H1 (cell line): ENCODE data around the gene NTN1. TPM values are rescaled to one million over a fixed set of nuclear protein-coding genes. Genes with fewer than 3 reads are reported as not detected.
A peak's percentile ranks its signal among the peaks of the same experiment; 100 is the strongest.

ENCODE experiments used
- CTCF ChIA-PET: fragments of 300-600 bp; sonication (Branson Sonifier 250); formaldehyde crosslinking; loops from one replicate; lab custom pipeline; 2021; ENCODE audit not compliant: partially characterized antibody; lab: Charles Lee
- POLR2A ChIA-PET: fragments of 300-600 bp; sonication (Branson Sonifier 250); formaldehyde crosslinking; loops from one replicate; lab custom pipeline; 2021; ENCODE audit warnings: inconsistent platforms; ENCODE audit not compliant: partially characterized antibody; lab: Charles Lee
- DNase-seq, 2 experiments: peaks; one replicate each; pipeline versions ENCODE4 v3.0.0 to v3.0.0-alpha.2; 2010 to 2022; ENCODE audit warnings: low spot score in 2 of 2, low read depth in 1 of 2, mixed read lengths in 1 of 2
- FAIRE-seq: peaks from 2 replicates; lab custom pipeline; 2011; peaks lifted over from hg19 to GRCh38; lab: Jason Lieb, UNC
- H2AFZ ChIP-seq: 2 replicates; pipeline ENCODE4 v1.8.1; 2012; ENCODE audit warnings: low read length, inconsistent platforms
- H2AK5ac ChIP-seq: 2 replicates; pipeline ENCODE4 v1.6.1; 2013; ENCODE audit warnings: low read depth, low read length
- H2BK120ac ChIP-seq: replicated peaks from 2 replicates; pipeline ENCODE3; 2013; ENCODE audit warnings: low read depth, low read length, inconsistent platforms
- H2BK12ac ChIP-seq: 2 replicates; pipeline ENCODE4 v1.6.1; 2013; ENCODE audit warnings: low read depth, low read length
- H2BK15ac ChIP-seq: 2 replicates; pipeline ENCODE4 v1.6.1; 2013; ENCODE audit warnings: low read length
- H2BK20ac ChIP-seq: 2 replicates; pipeline ENCODE4 v1.6.1; 2013; ENCODE audit warnings: low read length
- H2BK5ac ChIP-seq: 2 replicates; pipeline ENCODE4 v1.6.1; 2013; ENCODE audit warnings: low read depth, low read length
- H3K14ac ChIP-seq: 2 replicates; pipeline ENCODE4 v1.6.1; 2013; ENCODE audit warnings: inconsistent platforms; ENCODE audit not compliant: insufficient read length
- H3K18ac ChIP-seq: 2 replicates; pipeline ENCODE4 v1.6.1; 2013; ENCODE audit warnings: low read length; ENCODE audit errors: extremely low read depth
- H3K23ac ChIP-seq: 2 replicates; pipeline ENCODE4 v1.6.1; 2013; ENCODE audit warnings: inconsistent platforms; ENCODE audit not compliant: insufficient read length
- H3K23me2 ChIP-seq: 2 replicates; pipeline ENCODE4 v1.6.1; 2013; ENCODE audit warnings: low read depth, low read length
- H3K27ac ChIP-seq: 2 replicates; pipeline ENCODE4 v1.6.1; 2011; ENCODE audit warnings: low read depth, low read length, inconsistent platforms
- H3K27me3 ChIP-seq, 4 experiments: replicated peaks in 1 of 4; 1 replicate in 1 of 4; 2 replicates in 3 of 4; pipeline versions ENCODE4 v1.6.1 to v1.8.1; 2011 to 2013; ENCODE audit warnings: low read length in 3 of 4, mild to moderate bottlenecking in 3 of 4, inconsistent platforms in 2 of 4, mixed read lengths in 2 of 4, moderate library complexity in 1 of 4; ENCODE audit not compliant: control insufficient read depth in 3 of 4, insufficient read depth in 3 of 4; ENCODE audit errors: extremely low read depth in 1 of 4
- H3K36me3 ChIP-seq, 4 experiments: 2 replicates each; pipeline versions ENCODE4 v1.6.1 to v1.8.1; 2011 to 2013; ENCODE audit warnings: mild to moderate bottlenecking in 4 of 4, low read length in 3 of 4, moderate library complexity in 2 of 4, control low read depth in 1 of 4, inconsistent platforms in 1 of 4; ENCODE audit not compliant: insufficient read depth in 4 of 4, control insufficient read depth in 2 of 4
- H3K4ac ChIP-seq: replicated peaks from 2 replicates; pipeline ENCODE3; 2013; ENCODE audit warnings: low read length, low read depth, mixed read lengths, inconsistent platforms; ENCODE audit not compliant: insufficient read length
- H3K4me1 ChIP-seq, 4 experiments: replicated peaks in 1 of 4; 1 replicate in 1 of 4; 2 replicates in 3 of 4; pipeline versions ENCODE4 v1.6.1 to v1.8.1; 2011 to 2013; ENCODE audit warnings: low read length in 3 of 4, inconsistent platforms in 2 of 4, mixed read lengths in 1 of 4; ENCODE audit not compliant: insufficient read depth in 4 of 4, control insufficient read depth in 3 of 4
- H3K4me2 ChIP-seq, 2 experiments: 2 replicates each; pipeline versions ENCODE4 v1.6.1 to v1.8.1; 2011 to 2013; ENCODE audit warnings: low read depth in 2 of 2, low read length in 2 of 2, control low read depth in 1 of 2, inconsistent platforms in 1 of 2, mild to moderate bottlenecking in 1 of 2; ENCODE audit not compliant: insufficient read depth in 1 of 2
- H3K4me3 ChIP-seq, 4 experiments: fragments of 200-600, 300-600 bp in 1 of 4; sonication (generic), shearing (Covaris generic), sonication (Bioruptor Twin) in 1 of 4; 2 replicates each; pipeline versions ENCODE4 v1.5.1 to v1.8.1; 2011 to 2016; ENCODE audit warnings: low read length in 4 of 4, low read depth in 3 of 4, control low read depth in 2 of 4, inconsistent platforms in 2 of 4, mild to moderate bottlenecking in 2 of 4, mixed read lengths in 1 of 4, moderate library complexity in 1 of 4; ENCODE audit not compliant: insufficient read depth in 2 of 4; ENCODE audit errors: extremely low read depth in 1 of 4
- H3K56ac ChIP-seq: replicated peaks from 2 replicates; pipeline ENCODE3; 2013; ENCODE audit warnings: low read depth, mild to moderate bottlenecking, mixed read lengths, low read length, inconsistent platforms; ENCODE audit not compliant: insufficient read length
- H3K79me1 ChIP-seq: 2 replicates; pipeline ENCODE4 v1.6.1; 2013; ENCODE audit warnings: low read depth, low read length, control low read depth
- H3K79me2 ChIP-seq, 2 experiments: 2 replicates each; pipeline versions ENCODE4 v1.6.1 to v1.8.1; 2012 to 2013; ENCODE audit warnings: low read length in 2 of 2, mild to moderate bottlenecking in 2 of 2, inconsistent platforms in 1 of 2; ENCODE audit not compliant: insufficient read depth in 2 of 2, control insufficient read depth in 1 of 2
- H3K9ac ChIP-seq, 4 experiments: replicated peaks in 1 of 4; 1 replicate in 1 of 4; 2 replicates in 3 of 4; pipeline versions ENCODE4 v1.6.1 to v1.8.1; 2011 to 2013; ENCODE audit warnings: low read depth in 3 of 4, low read length in 3 of 4, control low read depth in 2 of 4, mild to moderate bottlenecking in 2 of 4, moderate library complexity in 2 of 4, inconsistent platforms in 1 of 4; ENCODE audit errors: extremely low read depth in 1 of 4
- H3K9me3 ChIP-seq, 2 experiments: 2 replicates each; pipeline versions ENCODE4 v1.6.1 to v1.8.1; 2012 to 2013; ENCODE audit warnings: mild to moderate bottlenecking in 2 of 2, moderate library complexity in 2 of 2, control low read depth in 1 of 2, inconsistent platforms in 1 of 2, low read depth in 1 of 2, low read length in 1 of 2, mixed read lengths in 1 of 2; ENCODE audit not compliant: insufficient read depth in 2 of 2
- H4K20me1 ChIP-seq, 2 experiments: replicated peaks in 1 of 2; 2 replicates each; pipeline versions ENCODE3 to v1.8.1; 2011 to 2013; ENCODE audit warnings: inconsistent platforms in 2 of 2, low read length in 2 of 2, mild to moderate bottlenecking in 1 of 2; ENCODE audit not compliant: insufficient read depth in 2 of 2, control insufficient read depth in 1 of 2
- H4K5ac ChIP-seq: 2 replicates; pipeline ENCODE4 v1.6.1; 2013; ENCODE audit warnings: low read length, low read depth, mixed read lengths, inconsistent platforms; ENCODE audit not compliant: insufficient read length
- H4K8ac ChIP-seq: 2 replicates; pipeline ENCODE4 v1.8.0; 2013; ENCODE audit warnings: mild to moderate bottlenecking, moderate library complexity, low read length, inconsistent platforms; ENCODE audit not compliant: insufficient read depth; ENCODE audit errors: extremely low read depth
- H4K91ac ChIP-seq: replicated peaks from 2 replicates; pipeline ENCODE3; 2013; ENCODE audit warnings: low read length, mixed read lengths, inconsistent platforms; ENCODE audit not compliant: insufficient read length
- ATF2 ChIP-seq: IDR thresholded peaks from 2 replicates; pipeline ENCODE4 v1.6.1; 2012; ENCODE audit warnings: low read length, inconsistent platforms
- BCL11A ChIP-seq, 2 experiments: IDR thresholded peaks; one replicate each; pipeline ENCODE4 v1.6.1; 2011; ENCODE audit warnings: low read depth in 2 of 2, low read length in 2 of 2, mild to moderate bottlenecking in 2 of 2
- CBX5 ChIP-seq: fragments of 300-800, 300-1000 bp; sonication (generic); IDR thresholded peaks from 2 replicates; pipeline ENCODE4 v1.7.1; 2016; ENCODE audit warnings: antibody characterized with exemption, low read length, low read depth
- CHD1 ChIP-seq: IDR thresholded peaks from 2 replicates; pipeline ENCODE4 v1.6.1; 2012; ENCODE audit warnings: low read depth, low read length, improper control_type of control experiment
- EZH2 ChIP-seq: fragments of 200-600 bp; sonication (generic); IDR thresholded peaks from 2 replicates; pipeline ENCODE4 v1.7.1; 2012; ENCODE audit warnings: low read depth, mild to moderate bottlenecking, moderate library complexity, low read length, inconsistent platforms; ENCODE audit not compliant: severe bottlenecking
- RAD21 ChIP-seq, 2 experiments: IDR thresholded peaks in 1 of 2; conservative IDR thresholded peaks in 1 of 2; 2 replicates each; pipeline ENCODE4 v1.6.1; 2011; ENCODE audit warnings: low read depth in 2 of 2, low read length in 2 of 2, improper control_type of control experiment in 1 of 2, inconsistent platforms in 1 of 2, mild to moderate bottlenecking in 1 of 2, moderate library complexity in 1 of 2
- SP2 ChIP-seq: IDR thresholded peaks from 2 replicates; pipeline ENCODE4 v1.6.1; 2012; ENCODE audit warnings: mild to moderate bottlenecking, low read length, inconsistent platforms
- SUZ12 ChIP-seq: fragments of 200-600 bp; sonication (generic); IDR thresholded peaks from 2 replicates; pipeline ENCODE4 v1.6.1; 2012; ENCODE audit warnings: mild to moderate bottlenecking, inconsistent platforms, low read length, moderate library complexity, mixed read lengths
- WGBS, 2 experiments: shearing (Covaris generic) in 1 of 2; methylation state at CpG; one replicate each; pipeline versions ENCODE4 v1.1.6 to v1.1.7; 2013 to 2015; ENCODE audit warnings: low lambda C conversion rate in 2 of 2, mixed read lengths in 2 of 2, inconsistent platforms in 1 of 2, low coverage in 1 of 2, missing lambda C conversion rate in 1 of 2; ENCODE audit not compliant: insufficient replicate concordance in 2 of 2, insufficient coverage in 1 of 2, insufficient read length in 1 of 2; ENCODE audit errors: extremely low coverage in 1 of 2, missing lambda C conversion rate in 1 of 2; 5-methylcytosine and 5-hydroxymethylcytosine counted together
- polyA plus RNA-seq, 7 experiments: library from polyadenylated mRNA; depleted of rRNA in 3 of 7; stranded (reverse) in 5 of 7; unstranded in 2 of 7; fragments of >200 nt in 5 of 7; fragments of 200-250 nt in 2 of 7; gene quantifications; 1 replicate in 5 of 7; 2 replicates in 1 of 7; 4 replicates in 1 of 7; pipeline versions ENCODE4 v1.2.1 to v1.2.3, GENCODE V29; 2011 to 2013; ENCODE audit warnings: missing spikeins in 2 of 7, mixed read lengths in 2 of 7
- total RNA-seq: library from RNA; stranded (reverse); fragmentation: NEBNext Ultra II Directional; extraction: Animal tissue kit (Norgen Biotek cat#: 25700); gene quantifications from 2 replicates; pipeline ENCODE4 v1.2.1, GENCODE V29; 2021

NTN1 gene
- total and polyA plus RNA-seq, 2 of the 8 experiments (the other 6 are each of a cell fraction or from before 2014, with no cell fraction given): 2.0 to 2.3 TPM

GRCh38 chr17:9004132-9004960 is 17.0 kb upstream of the NTN1 start:
- WGBS, 2 experiments: 6% methylated on average over 40 of the region's 58 CpGs; no CpG with 5 or more reads in 1 of the 2 experiments
- peaks cover 2 to 6% of the 10 kb centered on the region in 2 experiments for H4K20me1 ChIP-seq
- H3K4me2 ChIP-seq: peak overlapping the region; percentile 80 to 82
- H2BK15ac ChIP-seq: 0 out of 2 replicates have a peak overlapping the region, but pooled peaks have one; percentile 61
- 0 out of 2 replicates have a peak overlapping the region, but pooled peaks have one; percentile 80 for H4K8ac ChIP-seq
- H3K56ac ChIP-seq: no peak overlapping the region
- DNase-seq (peak in 1 of 2 experiments; percentile 77), FAIRE-seq (no peak)
- H2BK20ac ChIP-seq: no peak overlapping the region
- H3K27me3 ChIP-seq: peaks cover 56 to 72% (median 64%) of the 10 kb centered on the region in 4 experiments
- H3K18ac ChIP-seq: no peak overlapping the region; the same call in none of the 2 replicates
- H4K5ac ChIP-seq: no peak overlapping the region
- no peak overlapping the region; the same call in 1 of the 2 replicates for H2BK5ac ChIP-seq
- no peak overlapping the region for H2BK120ac ChIP-seq
- no peak overlapping the region for H3K9ac ChIP-seq
- no peak overlapping the region; the same call in 1 of the 2 replicates for H2AFZ ChIP-seq
- no peak overlapping the region for H3K4ac ChIP-seq
- no peak overlapping the region for H3K27ac ChIP-seq
- peaks cover 8% of the 10 kb centered on the region; the same call in 1 of the 2 replicates for H3K23me2 ChIP-seq
- H3K79me1 ChIP-seq: no peaks in the 10 kb centered on the region
- H3K23ac ChIP-seq: no peak overlapping the region
- H3K36me3 ChIP-seq: peaks cover 0 to 5% (median 0%) of the 10 kb centered on the region in 4 experiments; a peak in 1 of 8 replicates
- H3K4me3 ChIP-seq: peak overlapping the region; percentile 6 to 61 (median 20); a peak in 6 of 8 replicates
- H3K79me2 ChIP-seq: no peaks in the 10 kb centered on the region
- CTCF ChIA-PET: interaction anchor here (0.6 to 4.5 kb wide), 18 partner anchors 8 to 288 kb away, joined by 3 to 38 read pairs (median 3); partner anchors contain the start of gene NTN1
- H4K91ac ChIP-seq: no peak overlapping the region
- H3K9me3 ChIP-seq: peaks cover 0 to 4% of the 10 kb centered on the region in 2 experiments; a peak in 1 of 4 replicates
- H2AK5ac ChIP-seq: no peak overlapping the region
- H2BK12ac ChIP-seq: no peak overlapping the region
- H3K4me1 ChIP-seq: peaks cover 6 to 17% (median 10%) of the 10 kb centered on the region in 4 experiments
- POLR2A ChIA-PET: interaction anchor here (1.6 to 1.9 kb wide), 3 partner anchors 8 to 17 kb away, joined by 3 to 7 read pairs (median 4); partner anchors contain the start of gene NTN1
- no peak overlapping the region for H3K14ac ChIP-seq
- TF ChIP-seq EZH2: peak; percentile 99
- peak; percentile 99 for TF ChIP-seq SUZ12
- TF ChIP-seq RAD21 (IDR thresholded peaks at IDR 0.05 in 1 of 2, conservative IDR thresholded peaks at IDR 0.05 in 1 of 2; ENCODE audit: low read depth in 2 of 2, low read length in 2 of 2): peak; percentile 16 to 45; a peak in 3 of 4 replicates
- TF ChIP-seq SP2: no peak
- no peak for TF ChIP-seq BCL11A (IDR thresholded peaks at IDR 0.05; ENCODE audit: low read depth in 2 of 2, low read length in 2 of 2)
- no peak for TF ChIP-seq CBX5
- TF ChIP-seq CHD1: no peak
- TF ChIP-seq ATF2: no peak
